ENCODE measurements around the gene MORN5. TPM values are rescaled to one million over a fixed set of nuclear protein-coding genes. Genes with fewer than 3 reads are reported as not detected.

Gene MORN5
- total RNA-seq, 2 donors from 2014 or later = not detected

DNA sequence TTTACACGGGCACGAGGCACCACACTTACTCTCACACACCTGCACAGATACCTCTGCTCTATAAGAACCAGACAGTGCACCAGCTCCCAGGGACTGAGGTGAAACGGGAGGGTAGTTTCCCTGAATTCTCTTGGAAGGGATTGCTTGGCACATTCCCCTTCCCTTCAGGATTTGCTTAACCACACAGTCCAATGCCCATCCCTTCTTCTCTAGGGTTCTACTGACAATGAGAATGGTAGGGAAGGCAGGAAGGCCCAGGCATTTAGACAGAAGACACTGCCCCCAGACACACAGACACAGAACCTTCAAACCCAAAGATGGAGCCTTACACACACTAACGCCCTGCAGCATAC lies 69.8 kb downstream of the MORN5 start:
- H3K4me3 ChIP-seq = no peak overlapping the region
- TF ChIP-seq, protein P1, sequence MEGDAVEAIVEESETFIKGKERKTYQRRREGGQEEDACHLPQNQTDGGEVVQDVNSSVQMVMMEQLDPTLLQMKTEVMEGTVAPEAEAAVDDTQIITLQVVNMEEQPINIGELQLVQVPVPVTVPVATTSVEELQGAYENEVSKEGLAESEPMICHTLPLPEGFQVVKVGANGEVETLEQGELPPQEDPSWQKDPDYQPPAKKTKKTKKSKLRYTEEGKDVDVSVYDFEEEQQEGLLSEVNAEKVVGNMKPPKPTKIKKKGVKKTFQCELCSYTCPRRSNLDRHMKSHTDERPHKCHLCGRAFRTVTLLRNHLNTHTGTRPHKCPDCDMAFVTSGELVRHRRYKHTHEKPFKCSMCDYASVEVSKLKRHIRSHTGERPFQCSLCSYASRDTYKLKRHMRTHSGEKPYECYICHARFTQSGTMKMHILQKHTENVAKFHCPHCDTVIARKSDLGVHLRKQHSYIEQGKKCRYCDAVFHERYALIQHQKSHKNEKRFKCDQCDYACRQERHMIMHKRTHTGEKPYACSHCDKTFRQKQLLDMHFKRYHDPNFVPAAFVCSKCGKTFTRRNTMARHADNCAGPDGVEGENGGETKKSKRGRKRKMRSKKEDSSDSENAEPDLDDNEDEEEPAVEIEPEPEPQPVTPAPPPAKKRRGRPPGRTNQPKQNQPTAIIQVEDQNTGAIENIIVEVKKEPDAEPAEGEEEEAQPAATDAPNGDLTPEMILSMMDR (IDR thresholded peaks at IDR 0.05) = no peak
- H3K4me1 ChIP-seq (ENCODE audit: control insufficient read depth in 1 of 2, low read depth in 2 of 2) = peaks cover 8 to 34% of the 10 kb centered on the region in 2 donors
- no peak for DNase-seq (ENCODE audit: low spot score)
- peaks cover 37% of the 10 kb centered on the region for H3K27me3 ChIP-seq (replicated peaks; ENCODE audit: insufficient read depth)
- no peaks in the 10 kb centered on the region for H3K9me3 ChIP-seq
- ATAC-seq (ENCODE audit: insufficient number of reproducible peaks, low FRiP score, low read depth) = no peak
- H3K36me3 ChIP-seq = no peaks in the 10 kb centered on the region
- H3K27ac ChIP-seq = no peak overlapping the region

DNA sequence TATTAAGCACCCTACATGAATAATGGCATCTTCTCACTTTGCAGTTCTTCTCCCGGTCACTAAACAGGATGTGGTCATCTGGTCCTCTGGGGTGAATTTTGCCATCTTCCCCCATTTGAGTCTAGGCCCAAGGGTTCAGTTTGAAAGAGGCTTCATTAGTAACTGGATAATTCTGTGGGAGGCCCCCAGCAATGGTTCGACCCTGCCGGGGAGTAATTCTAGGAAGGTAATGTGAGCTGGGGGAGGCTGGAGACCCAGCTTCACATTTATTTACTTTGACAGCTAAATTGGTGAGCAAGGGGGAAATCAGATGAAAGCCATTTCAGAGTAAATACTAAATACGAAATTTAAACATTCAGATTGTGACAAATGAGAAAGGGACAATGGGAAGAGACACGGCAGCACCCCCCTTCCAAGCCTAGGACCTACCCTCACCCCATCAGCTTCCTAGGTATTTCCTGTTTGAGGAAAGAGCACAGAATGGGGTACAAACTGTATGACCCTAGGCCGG lies 73.1 kb downstream of the MORN5 start:
- ATAC-seq (ENCODE audit: insufficient number of reproducible peaks, low FRiP score, low read depth) (no peak), DNase-seq (ENCODE audit: low spot score) (no peak)
- Histone ChIP-seq H3K36me3 (no peaks in the 10 kb centered on the region), H3K27ac (no peak overlapping the region), H3K4me1 (ENCODE audit: control insufficient read depth in 1 of 2, low read depth in 2 of 2) (peaks cover 2 to 12% of the 10 kb centered on the region in 2 donors), H3K4me3 (no peak overlapping the region), H3K9me3 (no peaks in the 10 kb centered on the region), H3K27me3 (replicated peaks; ENCODE audit: insufficient read depth) (peaks cover 20% of the 10 kb centered on the region)
- TF ChIP-seq, protein P1 (IDR thresholded peaks at IDR 0.05) = no peak

DNA sequence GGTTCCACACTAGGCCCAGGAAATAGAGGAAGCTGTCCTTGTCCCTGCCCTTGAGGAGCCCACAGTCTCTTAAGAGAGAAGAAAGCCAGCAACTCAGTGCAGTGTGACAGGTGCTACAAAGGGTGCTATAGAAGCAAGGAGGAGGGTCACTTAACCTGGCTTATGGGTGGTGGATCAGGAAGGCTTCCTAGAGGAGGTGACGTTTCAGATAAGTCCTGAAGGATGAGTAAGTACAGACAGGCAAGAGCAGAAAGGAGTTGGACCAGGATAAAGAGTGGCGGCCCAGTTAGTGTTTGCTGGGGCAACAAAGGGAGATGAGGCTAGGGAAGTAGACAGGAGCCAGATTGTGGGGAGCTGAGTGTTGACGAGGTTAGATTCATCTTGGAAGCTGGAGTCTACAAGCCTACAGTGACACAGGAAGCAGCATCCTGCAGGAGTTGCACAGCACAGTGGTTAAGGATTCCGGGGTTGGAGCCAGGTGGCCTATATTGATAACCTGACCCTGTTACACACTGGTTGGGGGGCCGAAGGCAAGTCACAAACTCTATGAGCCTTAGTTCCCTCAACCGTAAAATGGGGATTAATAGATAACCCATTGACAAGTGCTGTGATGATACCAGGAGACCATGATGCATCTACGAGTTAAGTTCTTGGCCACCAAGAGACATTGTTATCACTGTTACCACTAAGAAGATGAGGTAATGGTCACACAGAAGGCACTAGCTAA lies 74.5 kb downstream of the MORN5 start:
- no peak for DNase-seq (ENCODE audit: low spot score)
- Histone ChIP-seq H3K4me1 (ENCODE audit: control insufficient read depth in 1 of 2, low read depth in 2 of 2) (peaks cover 0 to under 1% of the 10 kb centered on the region in 2 donors), H3K36me3 (no peaks in the 10 kb centered on the region), H3K4me3 (no peak overlapping the region), H3K9me3 (no peaks in the 10 kb centered on the region), H3K27me3 (replicated peaks; ENCODE audit: insufficient read depth) (peaks cover 16% of the 10 kb centered on the region), H3K27ac (no peak overlapping the region)
- TF ChIP-seq, protein P1 (IDR thresholded peaks at IDR 0.05) = no peak
- ATAC-seq (ENCODE audit: insufficient number of reproducible peaks, low FRiP score, low read depth) = no peak

DNA sequence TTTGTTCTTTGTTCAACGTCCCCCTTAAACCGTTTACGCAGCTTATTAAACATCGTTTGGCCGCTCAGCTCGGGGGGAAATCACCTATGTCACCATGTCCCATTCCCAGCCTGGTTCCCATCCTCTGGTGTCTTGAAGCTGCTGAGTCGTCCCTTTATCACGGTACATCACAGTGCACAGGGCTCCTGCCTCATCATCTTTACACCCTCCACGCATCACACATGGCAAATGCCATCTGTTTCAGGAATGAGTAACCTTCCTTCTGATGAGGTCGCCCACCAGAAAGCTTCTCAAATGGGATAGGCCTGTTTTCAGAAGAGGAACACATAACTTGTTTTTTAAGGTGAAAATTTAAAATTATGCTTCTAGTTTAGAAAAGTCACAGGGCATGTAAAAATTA lies 77.0 kb downstream of the MORN5 start:
- DNase-seq (ENCODE audit: low spot score) (no peak), ATAC-seq (ENCODE audit: insufficient number of reproducible peaks, low FRiP score, low read depth) (no peak)
- Histone ChIP-seq H3K9me3 (no peaks in the 10 kb centered on the region), H3K27ac (no peak overlapping the region), H3K4me1 (ENCODE audit: control insufficient read depth in 1 of 2, low read depth in 2 of 2) (no peaks in the 10 kb centered on the region), H3K36me3 (peaks cover 17% of the 10 kb centered on the region), H3K4me3 (no peak overlapping the region), H3K27me3 (replicated peaks; ENCODE audit: insufficient read depth) (no peaks in the 10 kb centered on the region)
- TF ChIP-seq, protein P1 (IDR thresholded peaks at IDR 0.05) = no peak

DNA sequence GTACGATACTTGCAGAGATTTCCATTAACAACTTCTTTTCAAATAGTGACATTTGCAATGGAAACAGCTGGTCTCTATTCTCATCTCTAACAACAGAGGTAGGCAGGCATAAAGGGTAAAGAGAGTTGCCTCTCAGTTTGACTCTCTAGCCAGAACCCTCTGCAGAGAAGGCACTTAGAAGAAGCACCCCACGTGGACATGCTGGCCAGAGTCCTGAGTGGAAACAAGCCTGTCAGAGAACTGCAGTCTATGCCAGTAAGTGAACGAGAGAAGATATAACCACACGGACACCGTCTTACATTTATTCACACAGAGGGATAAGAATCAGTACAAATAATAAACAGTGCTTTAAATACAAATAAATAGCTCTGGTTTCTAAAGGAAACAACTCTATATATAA lies 80.0 kb downstream of the MORN5 start:
- H3K36me3 ChIP-seq = peaks cover 42% of the 10 kb centered on the region
- H3K9me3 ChIP-seq = no peaks in the 10 kb centered on the region
- H3K4me3 ChIP-seq = no peak overlapping the region
- no peak for DNase-seq (ENCODE audit: low spot score)
- H3K27ac ChIP-seq = no peak overlapping the region
- no peaks in the 10 kb centered on the region for H3K27me3 ChIP-seq (replicated peaks; ENCODE audit: insufficient read depth)
- H3K4me1 ChIP-seq (ENCODE audit: control insufficient read depth in 1 of 2, low read depth in 2 of 2) = no peaks in the 10 kb centered on the region
- TF ChIP-seq, protein P1 (IDR thresholded peaks at IDR 0.05) = no peak
- no peak for ATAC-seq (ENCODE audit: insufficient number of reproducible peaks, low FRiP score, low read depth)

Measured in thoracic aorta (tissue), 2 donors.